Left lung (tissue), 10 donors: Measurements from ENCODE around the gene POT1. TPM values are rescaled to one million over a fixed set of nuclear protein-coding genes. Genes with fewer than 3 reads are reported as not detected.

Experiments used
- ATAC-seq: fragments of 200-7000 bp; cut with Tn5 transposase; one replicate; pipeline ENCODE4 v1.9.1; 2020; ENCODE audit warnings: moderate library complexity
- DNase-seq, 4 donors: peaks; one replicate each; pipeline ENCODE4 v3.0.0-alpha.2; 2013 to 2020
- H3K27ac ChIP-seq, 2 donors: fragments of 200-600 bp; sonication (generic) in 1 of 2; one replicate each; pipeline versions ENCODE4 v1.5.0 to v1.8.0; 2020 to 2021
- H3K27me3 ChIP-seq, 2 donors: fragments of 200-600 bp; sonication (generic) in 1 of 2; one replicate each; pipeline versions ENCODE4 v1.5.0 to v1.8.0; 2020 to 2021
- H3K36me3 ChIP-seq, 2 donors: fragments of 200-600 bp; sonication (generic) in 1 of 2; one replicate each; pipeline versions ENCODE4 v1.5.0 to v1.8.0; 2020 to 2021
- H3K4me1 ChIP-seq, 2 donors: fragments of 200-600 bp; one replicate each; pipeline ENCODE4 v1.8.0; 2021
- H3K4me3 ChIP-seq, 2 donors: fragments of 200-600 bp; sonication (generic) in 1 of 2; one replicate each; pipeline versions ENCODE4 v1.5.0 to v1.8.0; 2020 to 2021; ENCODE audit warnings: mild to moderate bottlenecking in 1 of 2
- H3K9me3 ChIP-seq, 2 donors: fragments of 200-600 bp; sonication (generic) in 1 of 2; one replicate each; pipeline versions ENCODE4 v1.5.0 to v1.8.0; 2020 to 2021
- intact Hi-C, 2 donors: fragments of 100-400 bp; cut with DNase I; formaldehyde crosslinking; loops; one replicate each; pipeline versions ENCODE4 v1.11.2 to v1.14.2; 2022
- polyA plus RNA-seq, 6 donors: library from polyadenylated mRNA; unstranded; fragments of 120-200 nt; gene quantifications; one replicate each; pipeline ENCODE4 v1.2.1, GENCODE V29; 2013; ENCODE audit not compliant: insufficient read length in 6 of 6
- total RNA-seq, 2 donors: library from RNA; stranded (reverse); fragmentation: NEBNext Ultra II Directional; extraction: Animal tissue kit (Norgen Biotek cat#: 25700); gene quantifications; one replicate each; pipeline ENCODE4 v1.2.1, GENCODE V29; 2021
- TF ChIP-seq, protein P1 (sequence below), 2 donors: fragments of 200-600 bp; sonication (generic) in 1 of 2; IDR thresholded peaks; one replicate each; pipeline versions ENCODE4 v1.5.0 to v1.8.0; 2021; ENCODE audit warnings: antibody characterized with exemption in 2 of 2
- donor health status: DM: no; HTN: yes; CAD: no.
- donor health status: DM: no; HTN: no; CAD: no.

POT1 gene
- total and polyA plus RNA-seq, 8 donors, result 16.2 to 55.4 (median 39.6) TPM

DNA sequence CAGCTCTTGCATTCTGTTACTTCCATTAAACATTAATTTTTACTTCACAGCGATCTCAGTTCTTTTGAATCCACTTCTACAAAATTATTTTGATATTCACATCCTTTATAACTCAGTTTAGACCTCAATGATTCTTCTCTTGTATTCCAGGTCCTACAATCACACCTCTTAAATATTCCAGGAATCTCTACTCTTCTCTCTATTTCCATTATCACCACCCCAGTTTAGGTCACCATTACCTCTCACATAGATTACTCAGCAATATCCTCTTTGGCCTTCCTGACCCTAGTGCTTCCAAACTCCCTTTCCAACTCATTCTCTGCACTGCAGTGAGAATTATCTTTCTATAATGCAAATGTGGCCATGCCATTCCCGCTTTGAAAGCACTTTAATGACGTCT is 136.9 kb downstream of the POT1 start:
- DNase-seq, result no peak
- Histone ChIP-seq H3K36me3 (no peaks in the 10 kb centered on the region), H3K27ac (no peak overlapping the region), H3K4me1 (no peaks in the 10 kb centered on the region), H3K27me3 (peaks cover 0 to 4% of the 10 kb centered on the region in 2 donors), H3K9me3 (peaks cover 0 to 2% of the 10 kb centered on the region in 2 donors), H3K4me3 (no peak overlapping the region)
- no peak for ATAC-seq
- intact Hi-C loops, result no loop called here
- TF ChIP-seq, protein P1, sequence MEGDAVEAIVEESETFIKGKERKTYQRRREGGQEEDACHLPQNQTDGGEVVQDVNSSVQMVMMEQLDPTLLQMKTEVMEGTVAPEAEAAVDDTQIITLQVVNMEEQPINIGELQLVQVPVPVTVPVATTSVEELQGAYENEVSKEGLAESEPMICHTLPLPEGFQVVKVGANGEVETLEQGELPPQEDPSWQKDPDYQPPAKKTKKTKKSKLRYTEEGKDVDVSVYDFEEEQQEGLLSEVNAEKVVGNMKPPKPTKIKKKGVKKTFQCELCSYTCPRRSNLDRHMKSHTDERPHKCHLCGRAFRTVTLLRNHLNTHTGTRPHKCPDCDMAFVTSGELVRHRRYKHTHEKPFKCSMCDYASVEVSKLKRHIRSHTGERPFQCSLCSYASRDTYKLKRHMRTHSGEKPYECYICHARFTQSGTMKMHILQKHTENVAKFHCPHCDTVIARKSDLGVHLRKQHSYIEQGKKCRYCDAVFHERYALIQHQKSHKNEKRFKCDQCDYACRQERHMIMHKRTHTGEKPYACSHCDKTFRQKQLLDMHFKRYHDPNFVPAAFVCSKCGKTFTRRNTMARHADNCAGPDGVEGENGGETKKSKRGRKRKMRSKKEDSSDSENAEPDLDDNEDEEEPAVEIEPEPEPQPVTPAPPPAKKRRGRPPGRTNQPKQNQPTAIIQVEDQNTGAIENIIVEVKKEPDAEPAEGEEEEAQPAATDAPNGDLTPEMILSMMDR (IDR thresholded peaks at IDR 0.05), result no peak

DNA sequence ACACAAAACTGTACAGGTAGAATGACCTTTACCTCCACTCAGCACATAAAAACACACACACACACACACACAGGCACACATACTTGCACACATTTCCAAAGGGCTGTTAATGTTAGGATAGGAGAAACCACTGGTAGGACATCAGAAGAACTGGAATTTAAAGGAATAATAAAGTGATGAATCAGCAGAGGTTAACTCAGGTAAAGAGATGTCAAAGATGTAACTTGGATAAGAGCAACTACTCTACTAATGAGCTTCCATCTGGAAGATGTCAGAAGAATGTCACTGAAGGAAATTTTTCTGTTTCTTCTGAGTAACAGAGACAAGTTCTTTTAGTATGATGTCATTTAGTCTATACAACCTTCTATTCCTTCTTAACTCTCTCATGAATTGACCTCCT is 137.6 kb downstream of the POT1 start:
- Histone ChIP-seq H3K36me3 (no peaks in the 10 kb centered on the region), H3K9me3 (peaks cover 0 to 2% of the 10 kb centered on the region in 2 donors), H3K4me1 (no peaks in the 10 kb centered on the region), H3K27ac (no peak overlapping the region), H3K4me3 (no peak overlapping the region), H3K27me3 (no peaks in the 10 kb centered on the region)
- intact Hi-C loops, result no loop called here
- TF ChIP-seq, protein P1 (IDR thresholded peaks at IDR 0.05), result no peak
- DNase-seq, result no peak
- ATAC-seq, result no peak

DNA sequence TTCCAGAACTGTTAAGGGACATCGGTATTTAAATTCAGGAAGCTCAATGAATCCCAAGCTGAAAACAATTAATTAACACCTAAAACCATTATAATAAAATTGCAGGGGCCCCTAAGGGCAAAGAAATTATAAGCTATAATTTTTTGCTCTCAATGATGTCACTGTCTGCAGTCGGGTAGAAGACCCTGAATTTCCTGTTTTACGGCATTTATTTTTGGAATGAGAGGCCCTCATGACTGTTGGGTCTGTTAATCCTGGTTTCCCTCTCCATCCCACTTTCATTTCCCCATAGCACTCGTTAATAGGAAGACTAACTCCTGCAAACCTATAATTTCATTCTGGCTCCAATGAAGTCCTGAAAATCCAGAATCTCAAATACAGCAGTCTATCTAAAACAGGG is 138.2 kb downstream of the POT1 start:
- Histone ChIP-seq H3K4me3 (no peak overlapping the region), H3K27me3 (no peaks in the 10 kb centered on the region), H3K36me3 (no peaks in the 10 kb centered on the region), H3K9me3 (peaks cover 0 to 2% of the 10 kb centered on the region in 2 donors), H3K27ac (no peak overlapping the region), H3K4me1 (no peaks in the 10 kb centered on the region)
- ATAC-seq (no peak), DNase-seq (no peak)
- TF ChIP-seq, protein P1 (IDR thresholded peaks at IDR 0.05), result no peak
- intact Hi-C loops, result no loop called here

DNA sequence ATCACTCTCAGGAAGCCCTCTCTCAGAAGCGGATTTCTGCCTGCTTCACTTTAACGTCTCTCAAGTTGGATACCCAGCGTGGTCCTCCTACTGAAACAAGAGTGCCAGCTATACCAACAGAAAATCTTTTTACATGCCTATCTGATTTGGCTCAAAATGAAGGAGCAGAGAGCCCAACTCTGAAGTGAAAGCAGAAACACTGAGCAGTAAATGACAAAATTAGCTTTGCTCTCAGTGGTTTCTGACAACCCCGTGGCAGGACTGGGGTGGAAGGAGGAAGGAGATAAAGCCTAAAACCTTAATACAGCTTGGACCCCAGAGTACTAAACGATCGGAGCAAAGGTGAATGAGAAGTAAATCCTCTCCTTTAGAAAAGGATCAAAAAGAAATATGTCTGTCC is 139.0 kb downstream of the POT1 start:
- Histone ChIP-seq H3K27ac (no peak overlapping the region), H3K27me3 (no peaks in the 10 kb centered on the region), H3K4me3 (no peak overlapping the region), H3K9me3 (no peaks in the 10 kb centered on the region), H3K36me3 (no peaks in the 10 kb centered on the region), H3K4me1 (no peaks in the 10 kb centered on the region)
- TF ChIP-seq, protein P1 (IDR thresholded peaks at IDR 0.05), result no peak
- intact Hi-C loops, result no loop called here
- DNase-seq, result no peak
- no peak for ATAC-seq

DNA sequence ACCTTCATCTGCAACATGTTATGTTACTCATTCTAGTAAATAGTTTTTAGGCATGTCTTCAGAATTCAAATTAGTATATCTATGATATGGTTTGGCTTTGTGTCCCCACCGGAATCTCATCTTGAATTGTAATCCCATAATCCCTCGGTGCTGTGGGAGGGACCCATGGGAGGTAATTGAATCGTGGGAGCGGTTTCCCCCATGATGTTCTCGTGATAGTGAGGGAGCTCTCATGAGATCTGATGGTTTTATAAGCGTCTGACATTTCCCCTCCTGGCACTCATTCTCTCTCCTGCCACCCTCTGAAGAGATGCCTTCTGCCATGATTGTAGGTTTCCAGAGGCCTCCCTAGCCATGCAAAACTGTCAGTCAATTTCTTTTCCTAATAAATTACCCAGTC is 143.6 kb downstream of the POT1 start:
- intact Hi-C loops, result loop anchor here in 1 of 2 donors (10.0 kb wide), 1 partner anchor 631 kb away; no protein-coding TSS in a partner anchor
- no peak overlapping the region for H3K4me3 ChIP-seq

More for the DNA sequence above, 143.6 kb downstream of the POT1 start:
- H3K9me3 ChIP-seq, result no peaks in the 10 kb centered on the region
- H3K36me3 ChIP-seq, result no peaks in the 10 kb centered on the region
- no peak for DNase-seq
- TF ChIP-seq, protein P1 (IDR thresholded peaks at IDR 0.05), result no peak
- no peaks in the 10 kb centered on the region for H3K27me3 ChIP-seq
- H3K27ac ChIP-seq, result no peak overlapping the region
- no peaks in the 10 kb centered on the region for H3K4me1 ChIP-seq
- ATAC-seq, result no peak
